ENCODE results near the gene ENGASE.

DNA sequence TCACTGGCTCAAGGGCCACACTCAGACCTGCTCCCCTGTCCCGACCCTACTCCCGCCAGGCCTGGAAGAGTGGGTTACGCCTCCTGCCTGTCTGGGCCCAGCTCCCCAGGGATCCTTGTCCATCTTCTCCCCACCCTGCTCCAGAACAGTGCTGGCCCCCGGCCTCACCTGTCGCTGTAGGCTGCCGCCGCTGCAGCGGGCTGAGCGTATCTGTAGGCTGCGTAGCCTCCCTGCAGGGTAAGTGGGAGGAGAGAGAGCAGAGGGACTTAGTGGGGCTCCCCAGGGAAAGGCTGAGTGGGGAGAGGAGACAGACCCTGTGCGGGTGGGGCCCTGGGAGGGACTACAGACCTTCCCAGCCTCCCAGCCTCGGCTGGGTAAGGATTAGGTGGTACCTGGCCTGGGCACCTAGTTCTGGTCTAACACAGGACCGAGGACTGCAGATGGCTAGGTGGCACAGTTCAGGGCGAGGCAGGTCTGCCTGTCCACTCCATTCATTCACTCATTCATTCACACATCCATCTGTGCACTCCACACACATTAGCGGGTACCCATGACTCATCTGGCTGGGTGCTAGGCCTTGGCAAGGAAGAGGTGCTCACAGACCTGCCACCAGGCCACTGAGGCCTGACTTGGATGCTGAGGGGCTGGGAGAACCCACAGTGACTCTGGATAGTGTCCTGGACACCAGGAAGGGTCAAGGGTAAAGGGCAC is 20.9 kb downstream of the ENGASE start:
- TF ChIP-seq, protein P1, sequence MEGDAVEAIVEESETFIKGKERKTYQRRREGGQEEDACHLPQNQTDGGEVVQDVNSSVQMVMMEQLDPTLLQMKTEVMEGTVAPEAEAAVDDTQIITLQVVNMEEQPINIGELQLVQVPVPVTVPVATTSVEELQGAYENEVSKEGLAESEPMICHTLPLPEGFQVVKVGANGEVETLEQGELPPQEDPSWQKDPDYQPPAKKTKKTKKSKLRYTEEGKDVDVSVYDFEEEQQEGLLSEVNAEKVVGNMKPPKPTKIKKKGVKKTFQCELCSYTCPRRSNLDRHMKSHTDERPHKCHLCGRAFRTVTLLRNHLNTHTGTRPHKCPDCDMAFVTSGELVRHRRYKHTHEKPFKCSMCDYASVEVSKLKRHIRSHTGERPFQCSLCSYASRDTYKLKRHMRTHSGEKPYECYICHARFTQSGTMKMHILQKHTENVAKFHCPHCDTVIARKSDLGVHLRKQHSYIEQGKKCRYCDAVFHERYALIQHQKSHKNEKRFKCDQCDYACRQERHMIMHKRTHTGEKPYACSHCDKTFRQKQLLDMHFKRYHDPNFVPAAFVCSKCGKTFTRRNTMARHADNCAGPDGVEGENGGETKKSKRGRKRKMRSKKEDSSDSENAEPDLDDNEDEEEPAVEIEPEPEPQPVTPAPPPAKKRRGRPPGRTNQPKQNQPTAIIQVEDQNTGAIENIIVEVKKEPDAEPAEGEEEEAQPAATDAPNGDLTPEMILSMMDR (IDR thresholded peaks at IDR 0.05), result no peak
- TF ChIP-seq POLR2AphosphoS5 (IDR thresholded peaks at IDR 0.05), result no peak
